SJCRH30 (cell line): Measurements from ENCODE around the gene MS4A8. TPM values are rescaled to one million over a fixed set of nuclear protein-coding genes. Genes with fewer than 3 reads are reported as not detected.
"Not testable (repeated sequence)": the region's sequence is repeated elsewhere in the genome, so short reads cannot be mapped to it uniquely, and the experiment has no call there.

ENCODE experiments used
- DNase-seq, 2 experiments: peaks; one replicate each; pipeline ENCODE4 v3.0.0-alpha.2; 2015 to 2020
- H3K27ac ChIP-seq: fragments of 250-450 bp; sonication (Bioruptor Pico); 2 replicates; pipeline ENCODE4 v1.5.1; 2020; ENCODE audit warnings: mild to moderate bottlenecking, moderate library complexity
- H3K27me3 ChIP-seq: fragments of 250-450 bp; sonication (Bioruptor Pico); 2 replicates; pipeline ENCODE4 v1.5.1; 2020; ENCODE audit warnings: mild to moderate bottlenecking, moderate library complexity
- H3K36me3 ChIP-seq: fragments of 250-450 bp; sonication (Bioruptor Pico); 2 replicates; pipeline ENCODE4 v1.5.1; 2020; ENCODE audit warnings: mild to moderate bottlenecking, moderate library complexity
- H3K4me1 ChIP-seq: fragments of 250-450 bp; sonication (Bioruptor Pico); 2 replicates; pipeline ENCODE4 v1.5.1; 2020; ENCODE audit warnings: mild to moderate bottlenecking, moderate library complexity
- H3K4me3 ChIP-seq: fragments of 250-450 bp; sonication (Bioruptor Pico); 2 replicates; pipeline ENCODE4 v1.5.1; 2020; ENCODE audit warnings: mild to moderate bottlenecking, moderate library complexity
- H3K9me3 ChIP-seq: fragments of 250-450 bp; sonication (Bioruptor Pico); replicated peaks from 2 replicates; pipeline ENCODE4 v1.5.1; 2020; ENCODE audit warnings: mild to moderate bottlenecking, moderate library complexity
- total RNA-seq: library from RNA; depleted of rRNA; stranded (reverse); fragments of >200 nt; shearing (Covaris generic); gene quantifications from 2 replicates; pipeline ENCODE4 v1.2.3, GENCODE V29; 2014; rRNA removed

The MS4A8 gene, protein sequence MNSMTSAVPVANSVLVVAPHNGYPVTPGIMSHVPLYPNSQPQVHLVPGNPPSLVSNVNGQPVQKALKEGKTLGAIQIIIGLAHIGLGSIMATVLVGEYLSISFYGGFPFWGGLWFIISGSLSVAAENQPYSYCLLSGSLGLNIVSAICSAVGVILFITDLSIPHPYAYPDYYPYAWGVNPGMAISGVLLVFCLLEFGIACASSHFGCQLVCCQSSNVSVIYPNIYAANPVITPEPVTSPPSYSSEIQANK
- not detected in 2 replicates for total RNA-seq

DNA sequence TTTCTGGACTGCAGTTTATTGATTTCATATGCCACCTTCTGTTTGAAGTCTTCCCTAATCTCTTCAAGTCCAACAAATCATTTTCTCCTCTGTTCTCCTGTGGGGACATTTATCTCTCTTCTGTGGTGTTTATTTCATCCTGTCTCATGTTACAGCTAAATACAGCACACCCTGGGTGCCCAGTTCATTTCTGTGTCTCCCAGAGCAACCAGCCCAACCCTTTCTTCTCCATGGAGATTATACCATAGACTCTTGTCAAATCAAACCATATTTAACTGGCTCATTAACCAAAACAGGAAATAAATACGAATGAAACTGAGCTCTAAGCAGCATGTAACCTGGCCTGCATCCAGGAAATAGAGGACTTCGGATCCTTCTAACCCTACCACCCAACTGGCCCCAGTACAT lies at the start of gene MS4A8:
Gene MS4A8, plus strand, starts transcription at position 329 of the 408 bp plus-strand sequence. CDS start 1,249 bp downstream, outside the sequence.
- no peak within 1 kb of the TSS for H3K4me3 ChIP-seq
- no peaks in the 10 kb centered on the region for H3K27me3 ChIP-seq
- H3K9me3 ChIP-seq, result no peaks in the 10 kb centered on the region
- H3K36me3 ChIP-seq, result no peaks in the 10 kb centered on the region
- H3K4me1 ChIP-seq, result no peaks in the 10 kb centered on the region
- no peak within 1 kb of the TSS for H3K27ac ChIP-seq
- DNase-seq, result peak in 1 of 2 experiments; percentile 9

DNA sequence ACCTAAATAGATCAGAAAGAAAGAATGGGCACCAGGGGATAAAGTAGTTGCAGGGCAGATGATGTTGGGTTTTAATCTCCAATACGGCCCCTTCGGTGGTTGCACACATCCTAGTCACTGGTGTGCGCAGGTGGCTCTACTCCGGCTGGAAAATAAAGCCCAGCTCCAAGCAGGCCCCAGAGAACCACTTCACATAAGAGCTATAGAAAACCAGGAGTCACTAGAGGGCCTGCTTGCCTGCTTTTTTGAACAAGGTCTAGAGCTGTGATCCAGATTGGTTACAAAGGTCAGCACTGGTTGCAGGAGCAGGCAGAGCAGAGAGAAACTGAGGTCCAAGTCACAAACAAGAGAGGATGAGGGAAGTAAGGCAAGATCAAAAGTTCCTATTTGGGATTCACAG lies 41.5 kb upstream of the MS4A8 start:
- Histone ChIP-seq H3K36me3 (no peaks in the 10 kb centered on the region), H3K9me3 (no peaks in the 10 kb centered on the region), H3K4me3 (no peak overlapping the region), H3K27ac (no peak overlapping the region), H3K27me3 (no peaks in the 10 kb centered on the region), H3K4me1 (no peaks in the 10 kb centered on the region)
- DNase-seq, result peak in 1 of 2 experiments; percentile 0

DNA sequence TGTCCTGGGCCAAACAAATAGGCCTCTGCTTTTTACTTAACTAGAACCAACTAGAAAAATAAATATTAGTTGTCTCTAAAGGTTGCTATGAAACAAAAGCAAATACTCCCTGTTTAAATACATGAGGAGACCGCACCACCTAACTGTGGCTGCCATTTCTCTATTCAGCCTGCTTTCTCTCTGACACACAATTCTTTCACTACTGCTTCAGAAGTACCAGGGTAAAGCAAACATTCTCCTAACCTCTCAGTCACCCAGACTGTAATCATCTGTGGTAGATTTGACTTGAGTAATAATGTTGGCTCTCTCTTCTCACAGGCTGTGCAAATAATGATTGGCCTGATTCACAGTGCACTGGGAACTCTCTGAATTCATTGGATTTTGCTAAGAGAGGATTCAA lies 41.0 kb upstream of the MS4A8 start:
- Histone ChIP-seq H3K36me3 (no peaks in the 10 kb centered on the region), H3K4me1 (no peaks in the 10 kb centered on the region), H3K4me3 (no peak overlapping the region), H3K27me3 (no peaks in the 10 kb centered on the region), H3K9me3 (no peaks in the 10 kb centered on the region), H3K27ac (no peak overlapping the region)
- no peak for DNase-seq

DNA sequence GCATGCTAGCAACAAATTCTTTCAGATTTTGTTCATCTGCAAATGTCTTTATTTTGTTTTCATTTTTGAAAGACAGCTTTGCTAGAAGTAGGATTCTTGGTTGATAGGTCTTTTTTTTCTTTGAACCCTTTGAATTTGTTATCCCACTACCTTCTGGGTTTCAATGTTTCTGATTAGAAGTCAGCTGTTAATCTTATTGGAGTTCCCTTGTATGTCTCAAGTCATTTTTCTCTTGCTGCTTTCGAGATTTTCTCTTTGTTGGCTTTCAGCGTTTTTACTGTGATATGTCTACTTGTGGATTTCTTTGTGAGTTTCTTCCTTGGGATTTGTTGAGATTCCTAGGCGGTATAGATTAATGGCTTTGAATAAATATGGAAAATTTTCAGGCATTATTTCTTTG lies 27.2 kb upstream of the MS4A8 start:
- Histone ChIP-seq H3K27me3 (no peaks in the 10 kb centered on the region), H3K36me3 (no peaks in the 10 kb centered on the region), H3K4me3 (no peak overlapping the region), H3K27ac (no peak overlapping the region), H3K9me3 (no peaks in the 10 kb centered on the region), H3K4me1 (no peaks in the 10 kb centered on the region)
- DNase-seq, result no peak

DNA sequence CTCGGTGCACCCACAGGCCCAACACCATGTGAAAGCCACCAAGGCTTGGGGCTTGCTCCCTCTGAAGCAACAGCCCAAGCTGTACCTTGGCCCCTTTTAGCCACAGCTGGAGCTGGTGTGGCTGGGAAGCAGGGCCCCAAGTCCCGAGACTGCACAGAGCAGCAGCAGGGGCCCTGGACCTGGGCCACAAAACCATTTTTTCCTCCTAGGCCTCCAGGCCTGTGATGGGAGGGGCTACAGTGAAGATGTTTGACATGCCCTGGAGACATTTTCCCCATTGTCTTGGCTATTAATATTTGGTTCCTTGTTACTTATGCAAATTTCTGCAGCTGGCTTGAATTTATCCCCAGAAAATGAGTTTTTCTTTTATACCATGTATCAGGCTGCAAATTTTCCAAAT lies 21.2 kb upstream of the MS4A8 start:
- not testable (repeated sequence) for DNase-seq, H3K36me3 ChIP-seq, H3K27me3 ChIP-seq, H3K4me3 ChIP-seq, H3K9me3 ChIP-seq, H3K4me1 ChIP-seq, H3K27ac ChIP-seq

DNA sequence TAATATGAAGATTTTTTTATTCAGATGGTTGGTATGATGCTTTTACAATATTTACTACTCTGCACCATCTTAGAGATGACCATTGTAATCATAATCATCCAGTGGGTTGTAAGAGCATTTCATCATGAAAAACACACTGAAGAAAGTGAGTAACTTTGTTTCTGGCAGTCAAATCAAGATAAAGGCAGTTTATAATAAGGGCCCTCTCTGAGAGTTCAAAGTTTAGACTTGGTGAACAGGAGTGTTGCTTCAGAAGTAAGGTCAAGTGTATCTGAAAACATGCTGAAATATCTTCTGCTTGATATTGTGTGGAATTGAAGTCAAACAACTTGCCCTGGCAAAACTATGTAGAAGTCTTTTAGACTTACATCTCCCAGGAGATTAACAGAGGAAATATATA lies 19.5 kb upstream of the MS4A8 start:
- Histone ChIP-seq H3K9me3 (no peaks in the 10 kb centered on the region), H3K27ac (no peak overlapping the region), H3K36me3 (no peaks in the 10 kb centered on the region), H3K4me1 (no peaks in the 10 kb centered on the region), H3K4me3 (no peak overlapping the region), H3K27me3 (no peaks in the 10 kb centered on the region)
- DNase-seq, result no peak

DNA sequence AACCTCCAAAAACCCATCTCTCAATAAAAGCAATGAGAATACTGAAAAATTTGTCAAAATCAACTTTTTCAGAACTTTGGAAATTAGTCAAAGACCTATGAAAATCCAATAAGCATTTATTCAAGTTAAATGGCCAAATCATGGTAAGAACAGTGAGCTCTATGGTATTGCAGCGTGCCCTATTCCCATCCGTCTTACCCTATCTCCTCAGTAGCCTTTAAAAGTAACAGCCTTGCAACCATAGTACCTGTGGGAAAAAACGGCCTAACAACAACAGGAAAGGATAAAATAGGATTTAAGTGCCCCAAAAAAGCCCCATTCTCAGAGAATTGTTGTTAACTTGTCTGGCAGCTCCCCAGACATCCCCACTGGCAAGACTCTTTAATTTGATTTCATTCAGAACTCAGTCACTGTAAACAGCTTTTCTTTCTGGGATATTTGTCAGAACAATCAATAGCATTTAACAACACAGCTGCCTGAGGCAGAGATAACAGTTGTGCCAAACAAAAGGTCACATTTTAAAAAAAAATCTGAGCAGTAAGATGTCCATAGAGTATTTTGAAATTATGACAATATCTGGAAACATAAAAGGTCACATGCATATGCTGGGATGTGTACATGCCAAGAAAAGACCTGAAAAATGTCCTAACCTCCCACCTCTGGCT lies 18.8 kb upstream of the MS4A8 start:
- Histone ChIP-seq H3K36me3 (no peaks in the 10 kb centered on the region), H3K9me3 (no peaks in the 10 kb centered on the region)
- DNase-seq, result no peak

DNA sequence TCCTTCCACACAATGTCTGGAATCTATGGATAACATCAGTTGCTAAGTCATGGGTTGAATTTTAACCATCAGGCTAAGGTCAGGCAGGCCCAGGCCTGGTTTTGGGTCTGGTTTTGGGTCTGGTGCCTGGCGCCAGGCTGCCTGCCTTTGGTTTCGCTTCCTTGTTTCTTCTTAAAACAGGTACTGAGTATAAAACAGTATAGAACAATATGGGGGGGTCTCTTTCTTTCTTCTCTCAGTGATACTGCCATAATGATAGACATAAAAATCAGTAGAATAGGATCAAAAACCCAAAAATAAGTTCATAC lies 14.9 kb upstream of the MS4A8 start:
- not testable (repeated sequence) for H3K4me3 ChIP-seq, H3K27ac ChIP-seq, H3K4me1 ChIP-seq, H3K9me3 ChIP-seq, DNase-seq, H3K27me3 ChIP-seq, H3K36me3 ChIP-seq

More for the DNA sequence above, 18.8 kb upstream of the MS4A8 start:
- Histone ChIP-seq H3K4me1 (no peaks in the 10 kb centered on the region), H3K4me3 (no peak overlapping the region), H3K27me3 (no peaks in the 10 kb centered on the region), H3K27ac (no peak overlapping the region)

DNA sequence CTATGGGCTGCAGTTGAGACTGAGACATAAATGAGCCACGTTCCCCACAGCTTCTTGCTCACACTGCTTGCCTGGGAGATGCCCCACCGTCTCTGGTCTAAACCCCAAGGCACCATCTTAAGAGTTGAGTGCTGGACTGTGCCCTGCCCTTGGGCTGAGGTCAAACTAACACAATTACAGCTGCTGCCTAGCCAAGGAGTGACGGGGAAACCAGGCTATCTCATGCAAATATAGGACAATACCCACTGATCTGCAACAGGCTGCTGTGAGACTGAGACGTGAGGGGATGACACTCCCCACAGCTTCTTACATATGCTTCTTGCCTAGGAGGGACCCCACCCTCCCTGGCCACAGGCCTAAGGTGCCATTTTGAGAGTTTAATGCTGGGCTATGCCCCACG lies 7.8 kb upstream of the MS4A8 start:
- H3K4me1 ChIP-seq, result no peaks in the 10 kb centered on the region
- H3K4me3 ChIP-seq, result no peak overlapping the region
- no peaks in the 10 kb centered on the region for H3K27me3 ChIP-seq
- H3K36me3 ChIP-seq, result no peaks in the 10 kb centered on the region
- H3K27ac ChIP-seq, result no peak overlapping the region
- no peak for DNase-seq
- H3K9me3 ChIP-seq, result no peaks in the 10 kb centered on the region

DNA sequence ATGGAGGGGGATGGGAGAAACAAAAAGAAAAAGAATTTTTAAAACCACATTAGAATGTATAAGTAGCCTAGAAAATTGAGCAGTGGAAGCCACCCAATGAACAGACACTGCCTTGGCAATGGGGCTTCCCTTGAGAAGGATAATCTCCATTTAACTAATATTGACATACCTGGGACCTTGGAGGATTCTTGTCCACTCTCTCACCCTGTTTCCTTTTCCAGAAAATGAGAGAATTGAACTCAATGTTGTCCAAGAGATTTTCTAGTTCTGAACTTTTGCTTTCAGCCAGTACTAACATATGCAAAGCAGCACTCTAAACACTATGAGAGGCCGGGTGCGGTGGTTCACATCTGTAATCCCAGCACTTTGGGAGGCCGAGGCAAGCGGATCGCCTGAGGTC lies 524 bp downstream of the MS4A8 start:
- Histone ChIP-seq H3K9me3 (no peaks in the 10 kb centered on the region), H3K27me3 (no peaks in the 10 kb centered on the region), H3K27ac (no peak overlapping the region), H3K36me3 (no peaks in the 10 kb centered on the region), H3K4me1 (no peaks in the 10 kb centered on the region), H3K4me3 (no peak overlapping the region)
- DNase-seq, result no peak

DNA sequence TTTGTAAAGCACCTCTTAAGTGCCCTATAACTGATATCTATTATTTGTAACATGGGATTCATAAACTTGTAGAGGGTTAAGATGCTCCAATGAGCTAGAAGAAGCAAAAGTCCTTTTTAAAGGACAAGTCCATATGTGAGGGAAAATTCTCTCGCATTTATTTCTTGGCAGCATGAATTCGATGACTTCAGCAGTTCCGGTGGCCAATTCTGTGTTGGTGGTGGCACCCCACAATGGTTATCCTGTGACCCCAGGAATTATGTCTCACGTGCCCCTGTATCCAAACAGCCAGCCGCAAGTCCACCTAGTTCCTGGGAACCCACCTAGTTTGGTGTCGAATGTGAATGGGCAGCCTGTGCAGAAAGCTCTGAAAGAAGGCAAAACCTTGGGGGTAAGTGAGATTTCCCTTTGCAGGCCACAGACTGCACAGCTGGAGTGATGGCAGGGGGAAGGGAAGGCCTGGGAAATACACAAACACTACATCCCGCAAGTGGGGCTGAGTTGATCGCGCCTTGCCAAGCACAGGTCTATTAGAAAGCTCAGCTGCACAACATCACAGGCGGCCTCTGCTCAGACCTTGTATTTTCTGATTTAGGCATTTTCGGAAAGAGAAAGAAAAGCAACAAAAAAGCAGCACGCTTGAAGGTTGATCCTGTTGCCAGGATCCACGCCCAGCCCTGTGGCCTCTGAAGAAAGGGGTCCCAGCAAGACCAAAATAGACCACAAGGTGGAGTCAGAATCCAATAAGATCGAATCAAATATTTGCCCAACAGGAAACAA lies 1.5 kb downstream of the MS4A8 start:
- Histone ChIP-seq H3K9me3 (no peaks in the 10 kb centered on the region), H3K27ac (no peak overlapping the region), H3K27me3 (no peaks in the 10 kb centered on the region), H3K36me3 (no peaks in the 10 kb centered on the region), H3K4me1 (no peaks in the 10 kb centered on the region), H3K4me3 (no peak overlapping the region)
- DNase-seq, result peak in 1 of 2 experiments; percentile 34

DNA sequence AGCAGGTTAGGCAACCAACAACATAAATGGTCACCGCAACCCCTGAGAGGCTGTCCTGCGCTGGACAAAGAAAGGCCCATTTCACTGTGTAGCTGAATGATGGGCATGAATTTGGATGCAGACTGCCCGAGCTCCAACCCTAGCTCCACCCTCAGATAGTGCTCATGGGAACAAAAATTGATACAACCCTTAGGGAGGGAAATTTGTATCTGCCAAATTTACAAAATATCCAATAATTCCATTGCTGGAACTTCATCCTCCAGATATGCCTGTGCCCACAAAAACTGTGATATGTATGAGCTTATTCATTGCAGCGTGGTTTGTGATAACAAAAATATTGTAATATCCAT lies 2.0 kb downstream of the MS4A8 start:
- no peak overlapping the region for H3K27ac ChIP-seq
- H3K9me3 ChIP-seq, result no peaks in the 10 kb centered on the region
- no peaks in the 10 kb centered on the region for H3K27me3 ChIP-seq
- H3K36me3 ChIP-seq, result no peaks in the 10 kb centered on the region
- no peaks in the 10 kb centered on the region for H3K4me1 ChIP-seq
- H3K4me3 ChIP-seq, result no peak overlapping the region
- no peak for DNase-seq

DNA sequence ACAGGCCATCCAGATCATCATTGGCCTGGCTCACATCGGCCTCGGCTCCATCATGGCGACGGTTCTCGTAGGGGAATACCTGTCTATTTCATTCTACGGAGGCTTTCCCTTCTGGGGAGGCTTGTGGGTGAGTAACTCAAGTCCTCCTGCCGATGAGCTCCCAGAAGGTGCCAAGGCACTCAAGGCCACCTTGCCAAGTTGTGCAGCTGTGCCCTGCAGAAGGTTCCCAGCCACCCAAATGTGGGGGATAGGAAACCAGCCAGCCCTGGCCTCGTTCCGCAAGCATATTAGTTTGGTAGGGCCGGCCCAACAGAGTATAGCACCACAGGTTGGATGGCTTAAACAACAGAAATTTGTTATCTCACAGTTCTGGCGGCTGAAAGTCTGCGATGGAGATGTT lies 4.0 kb downstream of the MS4A8 start:
- no peaks in the 10 kb centered on the region for H3K4me1 ChIP-seq
- no peak for DNase-seq

DNA sequence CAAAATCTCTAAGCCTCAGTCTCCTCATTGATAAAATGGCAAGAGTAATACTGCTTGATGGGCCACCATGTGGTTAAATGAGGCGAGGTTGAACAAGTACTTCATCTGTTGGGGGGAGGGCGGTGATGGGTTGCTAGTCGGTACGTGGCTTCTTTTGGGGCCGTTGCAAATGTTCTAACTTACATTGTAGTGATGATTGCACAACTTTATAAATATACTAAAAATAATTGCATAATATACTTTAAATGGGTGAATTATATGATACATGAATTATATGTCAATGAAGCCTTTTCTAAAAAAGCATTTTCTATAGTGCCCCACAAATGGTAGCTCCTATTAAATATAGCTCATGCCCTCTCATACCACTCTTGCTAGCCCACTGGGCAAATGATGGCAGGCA lies 6.5 kb downstream of the MS4A8 start:
- H3K4me1 ChIP-seq, result no peaks in the 10 kb centered on the region
- H3K27me3 ChIP-seq, result no peaks in the 10 kb centered on the region
- H3K36me3 ChIP-seq, result no peaks in the 10 kb centered on the region
- no peak overlapping the region for H3K27ac ChIP-seq
- no peak for DNase-seq
- H3K9me3 ChIP-seq, result no peaks in the 10 kb centered on the region
- H3K4me3 ChIP-seq, result no peak overlapping the region

More for the DNA sequence above, 4.0 kb downstream of the MS4A8 start:
- Histone ChIP-seq H3K9me3 (no peaks in the 10 kb centered on the region), H3K27me3 (no peaks in the 10 kb centered on the region), H3K36me3 (no peaks in the 10 kb centered on the region), H3K4me3 (no peak overlapping the region), H3K27ac (no peak overlapping the region)

DNA sequence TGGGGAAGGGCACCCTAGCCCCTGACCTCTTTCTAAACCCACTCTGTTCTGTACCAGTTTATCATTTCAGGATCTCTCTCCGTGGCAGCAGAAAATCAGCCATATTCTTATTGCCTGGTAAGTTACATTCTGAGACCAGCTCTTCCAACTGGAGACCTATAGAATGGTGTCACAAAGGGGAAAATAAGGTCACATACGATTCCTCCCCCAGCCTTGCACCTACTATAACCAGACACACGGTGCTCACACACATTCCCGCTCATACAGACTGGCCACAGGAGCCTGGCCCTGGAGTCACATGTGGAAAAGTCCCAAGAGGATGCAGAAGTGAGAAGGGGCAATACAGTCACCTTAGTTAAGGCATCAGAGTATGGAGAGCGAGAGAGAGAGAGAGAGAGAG lies 7.5 kb downstream of the MS4A8 start:
- Histone ChIP-seq H3K4me3 (no peak overlapping the region), H3K36me3 (no peaks in the 10 kb centered on the region), H3K4me1 (no peaks in the 10 kb centered on the region), H3K9me3 (no peaks in the 10 kb centered on the region), H3K27me3 (no peaks in the 10 kb centered on the region), H3K27ac (no peak overlapping the region)
- no peak for DNase-seq
